Endodermal cell (in vitro differentiated cells): ENCODE data around the gene TRAF7. TPM values are rescaled to one million over a fixed set of nuclear protein-coding genes. Genes with fewer than 3 reads are reported as not detected.

Source experiments
- DNase-seq: peaks from one replicate; pipeline ENCODE4 v3.0.0-alpha.2; 2017
- H3K27ac ChIP-seq: 2 replicates; pipeline ENCODE4 v1.5.1; 2013; ENCODE audit warnings: mild to moderate bottlenecking, low read depth, low read length, moderate library complexity
- H3K27me3 ChIP-seq: 2 replicates; pipeline ENCODE4 v1.6.1; 2013; ENCODE audit warnings: mild to moderate bottlenecking, low read length, moderate library complexity; ENCODE audit not compliant: insufficient read depth, control insufficient read depth, poor library complexity, severe bottlenecking
- H3K36me3 ChIP-seq: 2 replicates; pipeline ENCODE4 v1.7.0; 2013; ENCODE audit warnings: mild to moderate bottlenecking, low read length, moderate library complexity; ENCODE audit not compliant: control insufficient read depth, insufficient read depth
- H3K4me1 ChIP-seq: one replicate; pipeline ENCODE4 v1.7.0; 2013; ENCODE audit warnings: low read length; ENCODE audit not compliant: control insufficient read depth, insufficient read depth
- H3K4me3 ChIP-seq: 2 replicates; pipeline ENCODE4 v1.5.1; 2013; ENCODE audit warnings: mild to moderate bottlenecking, low read length, moderate library complexity
- H3K9ac ChIP-seq: 2 replicates; pipeline ENCODE4 v1.6.1; 2013; ENCODE audit warnings: mild to moderate bottlenecking, low read length, moderate library complexity; ENCODE audit not compliant: poor library complexity, severe bottlenecking; ENCODE audit errors: extremely low read depth
- H3K9me3 ChIP-seq: 2 replicates; pipeline ENCODE4 v1.6.1; 2013; ENCODE audit warnings: mild to moderate bottlenecking, low read length, moderate library complexity; ENCODE audit not compliant: control insufficient read depth
- H3K27ac Mint-ChIP-seq: 2 replicates; pipeline ENCODE4 v1.8.0; 2020; ENCODE audit warnings: mixed read lengths
- H3K27me3 Mint-ChIP-seq: 2 replicates; pipeline ENCODE4 v1.8.0; 2021; ENCODE audit warnings: mild to moderate bottlenecking, mixed read lengths; ENCODE audit not compliant: insufficient read depth
- H3K36me3 Mint-ChIP-seq: 2 replicates; pipeline ENCODE4 v1.8.0; 2020; ENCODE audit warnings: low read depth, mixed read lengths
- H3K4me1 Mint-ChIP-seq: 2 replicates; pipeline ENCODE4 v1.8.0; 2020; ENCODE audit warnings: mixed read lengths
- H3K4me3 Mint-ChIP-seq: 2 replicates; pipeline ENCODE4 v1.8.0; 2020; ENCODE audit warnings: mild to moderate bottlenecking, moderate library complexity, mixed read lengths
- H3K9me3 Mint-ChIP-seq: 2 replicates; pipeline ENCODE4 v1.8.0; 2020; ENCODE audit warnings: mild to moderate bottlenecking, mixed read lengths
- CTCF ChIP-seq: fragments of 200-600 bp; sonication (generic); conservative IDR thresholded peaks from 2 replicates; pipeline ENCODE4 v1.5.0; 2021; ENCODE audit warnings: antibody characterized with exemption, mild to moderate bottlenecking
- WGBS, 2 experiments: methylation state at CpG; one replicate each; pipeline versions ENCODE4 v1.1.5 to v1.1.7; 2013; ENCODE audit warnings: missing lambda C conversion rate in 2 of 2, mixed read lengths in 1 of 2; ENCODE audit not compliant: insufficient coverage in 1 of 2, insufficient read length in 1 of 2; 5-methylcytosine and 5-hydroxymethylcytosine counted together
- total RNA-seq, 2 donors: library from RNA; stranded (reverse); fragmentation: NEBNext Ultra II Directional in 1 of 2; extraction: Animal tissue kit (Norgen Biotek cat#: 25700) in 1 of 2; gene quantifications; 2 replicates in 1 of 2; 3 replicates in 1 of 2; pipeline ENCODE4 v1.2.1, GENCODE V29; 2021

Gene TRAF7
- total RNA-seq, 2 donors from 2014 or later: 108 to 110 TPM

- H3K27me3 ChIP-seq: no peaks in the 10 kb centered on the region
- H3K9ac ChIP-seq: no peak overlapping the region
- DNase-seq: no peak
- H3K4me1 ChIP-seq: no peaks in the 10 kb centered on the region
- Mint-ChIP-seq H3K4me3 (no peak overlapping the region), H3K36me3 (peaks cover 20% of the 10 kb centered on the region), H3K4me1 (no peaks in the 10 kb centered on the region), H3K9me3 (no peaks in the 10 kb centered on the region), H3K27me3 (no peaks in the 10 kb centered on the region), H3K27ac (peak overlapping the region; percentile 58)
- no peak for TF ChIP-seq CTCF
- 93 to 98% methylated on average over 5 to 12 of the region's 12 CpGs for WGBS, 2 experiments
- no peak overlapping the region for H3K27ac ChIP-seq
- H3K4me3 ChIP-seq: no peak overlapping the region
- H3K9me3 ChIP-seq: no peaks in the 10 kb centered on the region
- H3K36me3 ChIP-seq: peaks cover 10% of the 10 kb centered on the region
These were observed 10.3 kb downstream of the TRAF7 start for GRCh38 chr16:2165861-2166260.

- Mint-ChIP-seq H3K27ac (peak overlapping the region; percentile 58), H3K36me3 (peaks cover 20% of the 10 kb centered on the region), H3K27me3 (no peaks in the 10 kb centered on the region), H3K4me1 (no peaks in the 10 kb centered on the region), H3K4me3 (no peak overlapping the region), H3K9me3 (no peaks in the 10 kb centered on the region)
- WGBS, 2 experiments: 95 to 98% methylated on average over 12 to 17 of the region's 17 CpGs
- TF ChIP-seq CTCF: no peak
- Histone ChIP-seq H3K4me3 (no peak overlapping the region), H3K4me1 (no peaks in the 10 kb centered on the region), H3K36me3 (peaks cover 10% of the 10 kb centered on the region), H3K27ac (no peak overlapping the region), H3K9ac (no peak overlapping the region), H3K9me3 (no peaks in the 10 kb centered on the region), H3K27me3 (no peaks in the 10 kb centered on the region)
- DNase-seq: no peak
These were observed 10.9 kb downstream of the TRAF7 start for GRCh38 chr16:2166263-2167067.

- WGBS, 2 experiments: 93 to 99% methylated on average over 12 to 18 of the region's 18 CpGs
- H3K27ac Mint-ChIP-seq: no peak overlapping the region
- H3K4me1 Mint-ChIP-seq: no peaks in the 10 kb centered on the region
- no peak overlapping the region for H3K4me3 Mint-ChIP-seq
- Histone ChIP-seq H3K9me3 (no peaks in the 10 kb centered on the region), H3K27ac (no peak overlapping the region), H3K4me1 (no peaks in the 10 kb centered on the region), H3K4me3 (no peak overlapping the region), H3K9ac (no peak overlapping the region), H3K27me3 (no peaks in the 10 kb centered on the region), H3K36me3 (peaks cover 14% of the 10 kb centered on the region)
- H3K36me3 Mint-ChIP-seq: peaks cover 24% of the 10 kb centered on the region
- no peaks in the 10 kb centered on the region for H3K9me3 Mint-ChIP-seq
- no peak for TF ChIP-seq CTCF
- no peaks in the 10 kb centered on the region for H3K27me3 Mint-ChIP-seq
- DNase-seq: no peak
These were observed 11.6 kb downstream of the TRAF7 start for GRCh38 chr16:2167068-2167638.
